Measurements from ENCODE around the gene CDC123. TPM values are rescaled to one million over a fixed set of nuclear protein-coding genes. Genes with fewer than 3 reads are reported as not detected.
A peak's percentile ranks its signal among the peaks of the same experiment; 100 is the strongest.

Gene CDC123
- total and polyA plus RNA-seq, 2 experiments from 2014 or later: 158 to 179 TPM

- H3K27me3 Mint-ChIP-seq (ENCODE audit: insufficient read depth, low read depth, poor library complexity): no peaks in the 10 kb centered on the region
- Histone ChIP-seq H3F3A (replicated peaks; ENCODE audit: low read depth) (no peaks in the 10 kb centered on the region; the same call in 1 of the 2 replicates), H3K9me2 (ENCODE audit: insufficient read depth) (no peaks in the 10 kb centered on the region), H2AFZ (no peak overlapping the region), H3K79me2 (replicated peaks; ENCODE audit: insufficient read depth) (peaks cover 43% of the 10 kb centered on the region), H3K4me3 (no peak overlapping the region), H3K4me1 (ENCODE audit: insufficient read depth) (no peaks in the 10 kb centered on the region), H3K27ac (ENCODE audit: low read depth) (peak overlapping the region; percentile 41; the same call in 1 of the 2 replicates), H4K20me1 (replicated peaks; ENCODE audit: insufficient read depth) (peaks cover 23% of the 10 kb centered on the region), H3K36me3 (ENCODE audit: insufficient read depth) (peaks cover 54% of the 10 kb centered on the region), H3K27me3 (ENCODE audit: insufficient read depth) (no peaks in the 10 kb centered on the region), H3K4me2 (no peak overlapping the region)
- DNase-seq (ENCODE audit: low spot score) (no peak), ATAC-seq (no peak)
- H3K4me1 Mint-ChIP-seq: no peaks in the 10 kb centered on the region
- H3K27ac Mint-ChIP-seq: peak overlapping the region; percentile 18; the same call in 1 of the 2 replicates
- H3K9me3 Mint-ChIP-seq: no peaks in the 10 kb centered on the region
- H3K4me3 Mint-ChIP-seq: no peak overlapping the region
- peaks cover 67% of the 10 kb centered on the region for H3K36me3 Mint-ChIP-seq (ENCODE audit: low read depth)
- no peak for TF ChIP-seq JUNB (IDR thresholded peaks at IDR 0.05; ENCODE audit: unreplicated experiment)
- no peak for TF ChIP-seq CTCF (conservative IDR thresholded peaks at IDR 0.05; ENCODE audit: low read depth in 2 of 2)
- TF ChIP-seq, protein P1, sequence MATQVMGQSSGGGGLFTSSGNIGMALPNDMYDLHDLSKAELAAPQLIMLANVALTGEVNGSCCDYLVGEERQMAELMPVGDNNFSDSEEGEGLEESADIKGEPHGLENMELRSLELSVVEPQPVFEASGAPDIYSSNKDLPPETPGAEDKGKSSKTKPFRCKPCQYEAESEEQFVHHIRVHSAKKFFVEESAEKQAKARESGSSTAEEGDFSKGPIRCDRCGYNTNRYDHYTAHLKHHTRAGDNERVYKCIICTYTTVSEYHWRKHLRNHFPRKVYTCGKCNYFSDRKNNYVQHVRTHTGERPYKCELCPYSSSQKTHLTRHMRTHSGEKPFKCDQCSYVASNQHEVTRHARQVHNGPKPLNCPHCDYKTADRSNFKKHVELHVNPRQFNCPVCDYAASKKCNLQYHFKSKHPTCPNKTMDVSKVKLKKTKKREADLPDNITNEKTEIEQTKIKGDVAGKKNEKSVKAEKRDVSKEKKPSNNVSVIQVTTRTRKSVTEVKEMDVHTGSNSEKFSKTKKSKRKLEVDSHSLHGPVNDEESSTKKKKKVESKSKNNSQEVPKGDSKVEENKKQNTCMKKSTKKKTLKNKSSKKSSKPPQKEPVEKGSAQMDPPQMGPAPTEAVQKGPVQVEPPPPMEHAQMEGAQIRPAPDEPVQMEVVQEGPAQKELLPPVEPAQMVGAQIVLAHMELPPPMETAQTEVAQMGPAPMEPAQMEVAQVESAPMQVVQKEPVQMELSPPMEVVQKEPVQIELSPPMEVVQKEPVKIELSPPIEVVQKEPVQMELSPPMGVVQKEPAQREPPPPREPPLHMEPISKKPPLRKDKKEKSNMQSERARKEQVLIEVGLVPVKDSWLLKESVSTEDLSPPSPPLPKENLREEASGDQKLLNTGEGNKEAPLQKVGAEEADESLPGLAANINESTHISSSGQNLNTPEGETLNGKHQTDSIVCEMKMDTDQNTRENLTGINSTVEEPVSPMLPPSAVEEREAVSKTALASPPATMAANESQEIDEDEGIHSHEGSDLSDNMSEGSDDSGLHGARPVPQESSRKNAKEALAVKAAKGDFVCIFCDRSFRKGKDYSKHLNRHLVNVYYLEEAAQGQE (IDR thresholded peaks at IDR 0.05; ENCODE audit: unreplicated experiment): no peak
- TF ChIP-seq POLR2AphosphoS5 (IDR thresholded peaks at IDR 0.05; ENCODE audit: low read depth): no peak
- TF ChIP-seq ZNF331 (CRISPR knock-in tag; IDR thresholded peaks at IDR 0.05; ENCODE audit: low read depth): no peak
- TF ChIP-seq CREB1 (CRISPR knock-in tag; IDR thresholded peaks at IDR 0.05; ENCODE audit: low read depth): no peak
- no peak for TF ChIP-seq EZH2phosphoT487 (IDR thresholded peaks at IDR 0.05; ENCODE audit: unreplicated experiment)
- TF ChIP-seq STAT1 (IDR thresholded peaks at IDR 0.05; ENCODE audit: unreplicated experiment): no peak
- no peak for TF ChIP-seq ETS1 (IDR thresholded peaks at IDR 0.05)
- TF ChIP-seq ZNF114 (CRISPR knock-in tag; IDR thresholded peaks at IDR 0.05): no peak
- TF ChIP-seq, protein P2, sequence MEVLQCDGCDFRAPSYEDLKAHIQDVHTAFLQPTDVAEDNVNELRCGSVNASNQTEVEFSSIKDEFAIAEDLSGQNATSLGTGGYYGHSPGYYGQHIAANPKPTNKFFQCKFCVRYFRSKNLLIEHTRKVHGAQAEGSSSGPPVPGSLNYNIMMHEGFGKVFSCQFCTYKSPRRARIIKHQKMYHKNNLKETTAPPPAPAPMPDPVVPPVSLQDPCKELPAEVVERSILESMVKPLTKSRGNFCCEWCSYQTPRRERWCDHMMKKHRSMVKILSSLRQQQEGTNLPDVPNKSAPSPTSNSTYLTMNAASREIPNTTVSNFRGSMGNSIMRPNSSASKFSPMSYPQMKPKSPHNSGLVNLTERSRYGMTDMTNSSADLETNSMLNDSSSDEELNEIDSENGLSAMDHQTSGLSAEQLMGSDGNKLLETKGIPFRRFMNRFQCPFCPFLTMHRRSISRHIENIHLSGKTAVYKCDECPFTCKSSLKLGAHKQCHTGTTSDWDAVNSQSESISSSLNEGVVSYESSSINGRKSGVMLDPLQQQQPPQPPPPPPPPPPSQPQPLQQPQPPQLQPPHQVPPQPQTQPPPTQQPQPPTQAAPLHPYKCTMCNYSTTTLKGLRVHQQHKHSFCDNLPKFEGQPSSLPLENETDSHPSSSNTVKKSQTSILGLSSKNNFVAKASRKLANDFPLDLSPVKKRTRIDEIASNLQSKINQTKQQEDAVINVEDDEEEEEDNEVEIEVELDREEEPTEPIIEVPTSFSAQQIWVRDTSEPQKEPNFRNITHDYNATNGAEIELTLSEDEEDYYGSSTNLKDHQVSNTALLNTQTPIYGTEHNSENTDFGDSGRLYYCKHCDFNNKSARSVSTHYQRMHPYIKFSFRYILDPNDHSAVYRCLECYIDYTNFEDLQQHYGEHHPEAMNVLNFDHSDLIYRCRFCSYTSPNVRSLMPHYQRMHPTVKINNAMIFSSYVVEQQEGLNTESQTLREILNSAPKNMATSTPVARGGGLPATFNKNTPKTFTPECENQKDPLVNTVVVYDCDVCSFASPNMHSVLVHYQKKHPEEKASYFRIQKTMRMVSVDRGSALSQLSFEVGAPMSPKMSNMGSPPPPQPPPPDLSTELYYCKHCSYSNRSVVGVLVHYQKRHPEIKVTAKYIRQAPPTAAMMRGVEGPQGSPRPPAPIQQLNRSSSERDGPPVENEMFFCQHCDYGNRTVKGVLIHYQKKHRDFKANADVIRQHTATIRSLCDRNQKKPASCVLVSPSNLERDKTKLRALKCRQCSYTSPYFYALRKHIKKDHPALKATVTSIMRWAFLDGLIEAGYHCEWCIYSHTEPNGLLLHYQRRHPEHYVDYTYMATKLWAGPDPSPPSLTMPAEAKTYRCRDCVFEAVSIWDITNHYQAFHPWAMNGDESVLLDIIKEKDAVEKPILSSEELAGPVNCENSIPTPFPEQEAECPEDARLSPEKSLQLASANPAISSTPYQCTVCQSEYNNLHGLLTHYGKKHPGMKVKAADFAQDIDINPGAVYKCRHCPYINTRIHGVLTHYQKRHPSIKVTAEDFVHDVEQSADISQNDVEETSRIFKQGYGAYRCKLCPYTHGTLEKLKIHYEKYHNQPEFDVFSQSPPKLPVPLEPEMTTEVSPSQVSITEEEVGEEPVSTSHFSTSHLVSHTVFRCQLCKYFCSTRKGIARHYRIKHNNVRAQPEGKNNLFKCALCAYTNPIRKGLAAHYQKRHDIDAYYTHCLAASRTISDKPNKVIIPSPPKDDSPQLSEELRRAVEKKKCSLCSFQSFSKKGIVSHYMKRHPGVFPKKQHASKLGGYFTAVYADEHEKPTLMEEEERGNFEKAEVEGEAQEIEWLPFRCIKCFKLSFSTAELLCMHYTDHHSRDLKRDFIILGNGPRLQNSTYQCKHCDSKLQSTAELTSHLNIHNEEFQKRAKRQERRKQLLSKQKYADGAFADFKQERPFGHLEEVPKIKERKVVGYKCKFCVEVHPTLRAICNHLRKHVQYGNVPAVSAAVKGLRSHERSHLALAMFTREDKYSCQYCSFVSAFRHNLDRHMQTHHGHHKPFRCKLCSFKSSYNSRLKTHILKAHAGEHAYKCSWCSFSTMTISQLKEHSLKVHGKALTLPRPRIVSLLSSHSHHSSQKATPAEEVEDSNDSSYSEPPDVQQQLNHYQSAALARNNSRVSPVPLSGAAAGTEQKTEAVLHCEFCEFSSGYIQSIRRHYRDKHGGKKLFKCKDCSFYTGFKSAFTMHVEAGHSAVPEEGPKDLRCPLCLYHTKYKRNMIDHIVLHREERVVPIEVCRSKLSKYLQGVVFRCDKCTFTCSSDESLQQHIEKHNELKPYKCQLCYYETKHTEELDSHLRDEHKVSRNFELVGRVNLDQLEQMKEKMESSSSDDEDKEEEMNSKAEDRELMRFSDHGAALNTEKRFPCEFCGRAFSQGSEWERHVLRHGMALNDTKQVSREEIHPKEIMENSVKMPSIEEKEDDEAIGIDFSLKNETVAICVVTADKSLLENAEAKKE (CRISPR knock-in tag; IDR thresholded peaks at IDR 0.05): no peak
Measured at GRCh38 chr10:12214093-12214492, 18.1 kb downstream of the CDC123 start.

Data from GM23338 (cell line).